WTC11 (cell line): ENCODE results near the gene ZDHHC7. TPM values are rescaled to one million over a fixed set of nuclear protein-coding genes. Genes with fewer than 3 reads are reported as not detected.
A peak's percentile ranks its signal among the peaks of the same experiment; 100 is the strongest.

Experiments used
- ATAC-seq: fragments of 200-7000 bp; cut with Tn5 transposase; 2 replicates; pipeline ENCODE4 v1.10.0; 2021; ENCODE audit warnings: mild to moderate bottlenecking, moderate library complexity
- CTCF ChIA-PET: fragments of 300-600 bp; sonication (Branson Sonifier 250); formaldehyde crosslinking; loops from one replicate; lab custom pipeline; 2021; ENCODE audit warnings: antibody characterized with exemption; lab: Charles Lee
- POLR2A ChIA-PET: fragments of 350-600 bp; sonication (Branson Sonifier 250); formaldehyde crosslinking; loops from one replicate; lab custom pipeline; 2021; ENCODE audit warnings: antibody characterized with exemption; lab: Charles Lee
- DNase-seq: peaks from one replicate; pipeline ENCODE4 v3.0.0; 2021; ENCODE audit warnings: low spot score
- H3K27ac Mint-ChIP-seq: 2 replicates; pipeline ENCODE4 v1.8.0; 2021; ENCODE audit warnings: mixed read lengths
- H3K27me3 Mint-ChIP-seq: 2 replicates; pipeline ENCODE4 v1.8.0; 2021; ENCODE audit warnings: low read depth, mild to moderate bottlenecking, moderate library complexity, mixed read lengths
- H3K36me3 Mint-ChIP-seq: 2 replicates; pipeline ENCODE4 v1.8.0; 2021; ENCODE audit warnings: mixed read lengths
- H3K4me1 Mint-ChIP-seq: 2 replicates; pipeline ENCODE4 v1.8.0; 2022; ENCODE audit warnings: mixed read lengths
- H3K4me3 Mint-ChIP-seq: 2 replicates; pipeline ENCODE4 v1.8.0; 2021; ENCODE audit warnings: mild to moderate bottlenecking, moderate library complexity, mixed read lengths
- H3K9me3 Mint-ChIP-seq: 2 replicates; pipeline ENCODE4 v1.8.0; 2021; ENCODE audit warnings: mixed read lengths
- CREM ChIP-seq: sonication (generic); formaldehyde crosslinking; IDR thresholded peaks from 2 replicates; pipeline ENCODE4 v1.8.1; 2022; ENCODE audit warnings: mild to moderate bottlenecking, missing genetic modification reagents, moderate library complexity
- FOXP1 ChIP-seq: sonication (generic); formaldehyde crosslinking; IDR thresholded peaks from 2 replicates; pipeline ENCODE4 v1.8.0; 2022; ENCODE audit warnings: missing genetic modification reagents, mild to moderate bottlenecking, moderate library complexity, borderline replicate concordance
- GRHL2 ChIP-seq: fragments of 250-450 bp; sonication (Bioruptor Pico); IDR thresholded peaks from 2 replicates; pipeline ENCODE4 v1.8.0; 2022; ENCODE audit warnings: mild to moderate bottlenecking, moderate library complexity; ENCODE audit not compliant: insufficient replicate concordance, severe bottlenecking
- HMGA2 ChIP-seq: fragments of 250-450 bp; sonication (Bioruptor Pico); IDR thresholded peaks from 2 replicates; pipeline ENCODE4 v1.4.0; 2021; ENCODE audit warnings: mild to moderate bottlenecking, moderate library complexity
- MYBL2 ChIP-seq: sonication (generic); formaldehyde crosslinking; IDR thresholded peaks from 2 replicates; pipeline ENCODE4 v1.8.1; 2023; ENCODE audit warnings: mild to moderate bottlenecking, moderate library complexity, missing genetic modification reagents
- SMAD3 ChIP-seq: sonication (generic); formaldehyde crosslinking; IDR thresholded peaks from 2 replicates; pipeline ENCODE4 v1.8.0; 2022; ENCODE audit warnings: missing genetic modification reagents, mild to moderate bottlenecking, borderline replicate concordance
- SOX15 ChIP-seq: fragments of 250-450 bp; sonication (Bioruptor Pico); IDR thresholded peaks from 2 replicates; pipeline ENCODE4 v1.9.0; 2021; ENCODE audit warnings: mild to moderate bottlenecking
- TEAD1 ChIP-seq: sonication (generic); formaldehyde crosslinking; IDR thresholded peaks from 2 replicates; pipeline ENCODE4 v1.8.0; 2022; ENCODE audit warnings: mild to moderate bottlenecking, missing genetic modification reagents
- total RNA-seq: library from RNA; stranded (reverse); gene quantifications from 3 replicates; pipeline ENCODE4 v1.2.3, GENCODE V29; 2021
- TF ChIP-seq, protein P1 (sequence below): sonication (generic); formaldehyde crosslinking; IDR thresholded peaks from 2 replicates; pipeline ENCODE4 v1.8.0; 2022; ENCODE audit warnings: missing genetic modification reagents
- TF ChIP-seq, protein P2 (sequence below): sonication (generic); formaldehyde crosslinking; IDR thresholded peaks from 2 replicates; pipeline ENCODE4 v1.8.0; 2022; ENCODE audit warnings: mild to moderate bottlenecking, missing genetic modification reagents
- TF ChIP-seq, protein P3 (sequence below): sonication (generic); formaldehyde crosslinking; IDR thresholded peaks from 2 replicates; pipeline ENCODE4 v1.8.1; 2022; ENCODE audit warnings: low read depth, missing genetic modification reagents, borderline replicate concordance
- TF ChIP-seq, protein P4 (sequence below): fragments of 250-450 bp; sonication (Bioruptor Pico); conservative IDR thresholded peaks from 2 replicates; pipeline ENCODE4 v1.9.0; 2021; ENCODE audit warnings: mild to moderate bottlenecking
- TF ChIP-seq, protein P5 (sequence below): sonication (generic); formaldehyde crosslinking; IDR thresholded peaks from 2 replicates; pipeline ENCODE4 v1.8.1; 2023; ENCODE audit warnings: mild to moderate bottlenecking, missing genetic modification reagents, moderate library complexity
- TF ChIP-seq, protein P6 (sequence below): fragments of 250-450 bp; sonication (Bioruptor Pico); IDR thresholded peaks from 2 replicates; pipeline ENCODE4 v1.9.0; 2021; ENCODE audit warnings: mild to moderate bottlenecking

The ZDHHC7 gene
- total RNA-seq, 1 experiment from 2014 or later, result 38.7 TPM

DNA sequence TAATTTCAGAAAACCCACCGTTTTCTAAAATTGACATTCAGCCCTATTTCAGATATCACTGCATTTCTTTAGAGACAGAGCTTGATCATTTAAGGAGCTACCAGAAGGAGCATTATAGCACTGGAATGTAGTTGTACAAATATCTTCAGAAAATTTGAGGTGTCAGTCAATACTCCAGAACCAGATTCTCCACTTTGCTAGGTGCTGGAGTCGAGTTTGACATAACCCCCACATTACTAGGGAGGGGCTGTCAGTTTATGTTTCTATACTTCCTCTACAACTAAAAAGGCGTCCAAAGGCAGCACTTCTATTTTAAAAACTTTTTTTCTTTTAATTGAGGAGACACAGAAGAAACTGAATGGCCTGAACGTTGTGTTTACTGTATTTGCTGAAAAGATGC, 15.4 kb upstream of the ZDHHC7 start (continued):
- TF ChIP-seq, protein P1, sequence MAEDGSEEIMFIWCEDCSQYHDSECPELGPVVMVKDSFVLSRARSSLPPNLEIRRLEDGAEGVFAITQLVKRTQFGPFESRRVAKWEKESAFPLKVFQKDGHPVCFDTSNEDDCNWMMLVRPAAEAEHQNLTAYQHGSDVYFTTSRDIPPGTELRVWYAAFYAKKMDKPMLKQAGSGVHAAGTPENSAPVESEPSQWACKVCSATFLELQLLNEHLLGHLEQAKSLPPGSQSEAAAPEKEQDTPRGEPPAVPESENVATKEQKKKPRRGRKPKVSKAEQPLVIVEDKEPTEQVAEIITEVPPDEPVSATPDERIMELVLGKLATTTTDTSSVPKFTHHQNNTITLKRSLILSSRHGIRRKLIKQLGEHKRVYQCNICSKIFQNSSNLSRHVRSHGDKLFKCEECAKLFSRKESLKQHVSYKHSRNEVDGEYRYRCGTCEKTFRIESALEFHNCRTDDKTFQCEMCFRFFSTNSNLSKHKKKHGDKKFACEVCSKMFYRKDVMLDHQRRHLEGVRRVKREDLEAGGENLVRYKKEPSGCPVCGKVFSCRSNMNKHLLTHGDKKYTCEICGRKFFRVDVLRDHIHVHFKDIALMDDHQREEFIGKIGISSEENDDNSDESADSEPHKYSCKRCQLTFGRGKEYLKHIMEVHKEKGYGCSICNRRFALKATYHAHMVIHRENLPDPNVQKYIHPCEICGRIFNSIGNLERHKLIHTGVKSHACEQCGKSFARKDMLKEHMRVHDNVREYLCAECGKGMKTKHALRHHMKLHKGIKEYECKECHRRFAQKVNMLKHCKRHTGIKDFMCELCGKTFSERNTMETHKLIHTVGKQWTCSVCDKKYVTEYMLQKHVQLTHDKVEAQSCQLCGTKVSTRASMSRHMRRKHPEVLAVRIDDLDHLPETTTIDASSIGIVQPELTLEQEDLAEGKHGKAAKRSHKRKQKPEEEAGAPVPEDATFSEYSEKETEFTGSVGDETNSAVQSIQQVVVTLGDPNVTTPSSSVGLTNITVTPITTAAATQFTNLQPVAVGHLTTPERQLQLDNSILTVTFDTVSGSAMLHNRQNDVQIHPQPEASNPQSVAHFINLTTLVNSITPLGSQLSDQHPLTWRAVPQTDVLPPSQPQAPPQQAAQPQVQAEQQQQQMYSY (CRISPR knock-in tag), result no peak
- TF ChIP-seq TEAD1 (CRISPR knock-in tag) (no peak), SOX15 (no peak), GRHL2 (CRISPR knock-in tag) (no peak), FOXP1 (CRISPR knock-in tag) (no peak)
- TF ChIP-seq, protein P2, sequence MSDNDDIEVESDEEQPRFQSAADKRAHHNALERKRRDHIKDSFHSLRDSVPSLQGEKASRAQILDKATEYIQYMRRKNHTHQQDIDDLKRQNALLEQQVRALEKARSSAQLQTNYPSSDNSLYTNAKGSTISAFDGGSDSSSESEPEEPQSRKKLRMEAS (CRISPR knock-in tag), result no peak
- TF ChIP-seq, protein P3, sequence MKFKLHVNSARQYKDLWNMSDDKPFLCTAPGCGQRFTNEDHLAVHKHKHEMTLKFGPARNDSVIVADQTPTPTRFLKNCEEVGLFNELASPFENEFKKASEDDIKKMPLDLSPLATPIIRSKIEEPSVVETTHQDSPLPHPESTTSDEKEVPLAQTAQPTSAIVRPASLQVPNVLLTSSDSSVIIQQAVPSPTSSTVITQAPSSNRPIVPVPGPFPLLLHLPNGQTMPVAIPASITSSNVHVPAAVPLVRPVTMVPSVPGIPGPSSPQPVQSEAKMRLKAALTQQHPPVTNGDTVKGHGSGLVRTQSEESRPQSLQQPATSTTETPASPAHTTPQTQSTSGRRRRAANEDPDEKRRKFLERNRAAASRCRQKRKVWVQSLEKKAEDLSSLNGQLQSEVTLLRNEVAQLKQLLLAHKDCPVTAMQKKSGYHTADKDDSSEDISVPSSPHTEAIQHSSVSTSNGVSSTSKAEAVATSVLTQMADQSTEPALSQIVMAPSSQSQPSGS (CRISPR knock-in tag), result no peak
- TF ChIP-seq, all 79 proteins: peak for 0

DNA sequence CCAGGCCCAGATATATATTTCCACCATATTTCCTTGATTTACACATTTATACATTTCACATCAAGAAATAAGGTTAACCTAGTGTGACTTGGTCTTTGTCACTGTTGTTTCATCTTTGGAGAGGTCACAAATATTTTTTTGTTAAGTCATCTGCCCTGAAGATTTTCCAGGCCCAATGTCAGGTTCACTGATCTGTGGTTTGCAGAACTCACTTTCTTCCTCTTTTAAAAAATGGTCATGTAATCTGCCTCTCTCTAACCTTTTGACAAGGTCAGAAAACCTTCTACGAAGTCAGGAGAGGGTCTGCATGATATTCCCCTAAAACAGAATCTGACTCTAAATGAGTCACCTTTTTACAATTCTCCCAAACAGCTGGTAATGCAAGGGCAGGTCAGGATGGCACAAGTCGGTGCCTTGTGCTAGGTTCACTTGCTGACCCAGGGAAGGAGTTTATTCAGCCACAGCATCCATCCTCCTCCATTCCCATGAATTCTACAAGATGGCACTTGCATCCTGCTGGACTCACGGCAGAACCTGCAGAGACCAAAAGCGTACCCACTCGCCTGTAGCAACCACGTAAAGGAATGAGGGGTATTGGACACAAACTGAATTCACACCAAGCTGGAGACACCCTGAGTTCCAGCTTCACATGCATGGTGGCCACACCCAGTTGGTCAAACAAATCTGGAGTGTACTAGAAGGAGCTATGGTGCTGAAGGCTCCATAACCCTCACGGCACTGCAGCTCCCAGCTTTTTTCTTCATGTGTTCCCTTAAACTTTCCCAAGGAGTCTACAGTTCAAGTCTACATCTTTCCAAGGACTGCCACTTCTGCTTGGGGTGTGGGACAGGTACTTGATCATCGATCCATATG, 14.7 kb upstream of the ZDHHC7 start:
- ChIA-PET CTCF (interaction anchor here (3.0 kb wide), 1 partner anchor 31 kb away, joined by 26 read pairs; no protein-coding TSS in a partner anchor), POLR2A (interaction anchor here (0.6 kb wide), 1 partner anchor 58 kb away, joined by 3 read pairs; no protein-coding TSS in a partner anchor)
- DNase-seq (no peak), ATAC-seq (no peak)
- peaks cover 21% of the 10 kb centered on the region for H3K4me1 Mint-ChIP-seq
- H3K36me3 Mint-ChIP-seq, result no peaks in the 10 kb centered on the region
- TF ChIP-seq CREM, result no peak
- H3K27ac Mint-ChIP-seq, result no peak overlapping the region
- no peaks in the 10 kb centered on the region for H3K9me3 Mint-ChIP-seq
- peaks cover 38% of the 10 kb centered on the region for H3K27me3 Mint-ChIP-seq
- H3K4me3 Mint-ChIP-seq, result peak overlapping the region; percentile 78

DNA sequence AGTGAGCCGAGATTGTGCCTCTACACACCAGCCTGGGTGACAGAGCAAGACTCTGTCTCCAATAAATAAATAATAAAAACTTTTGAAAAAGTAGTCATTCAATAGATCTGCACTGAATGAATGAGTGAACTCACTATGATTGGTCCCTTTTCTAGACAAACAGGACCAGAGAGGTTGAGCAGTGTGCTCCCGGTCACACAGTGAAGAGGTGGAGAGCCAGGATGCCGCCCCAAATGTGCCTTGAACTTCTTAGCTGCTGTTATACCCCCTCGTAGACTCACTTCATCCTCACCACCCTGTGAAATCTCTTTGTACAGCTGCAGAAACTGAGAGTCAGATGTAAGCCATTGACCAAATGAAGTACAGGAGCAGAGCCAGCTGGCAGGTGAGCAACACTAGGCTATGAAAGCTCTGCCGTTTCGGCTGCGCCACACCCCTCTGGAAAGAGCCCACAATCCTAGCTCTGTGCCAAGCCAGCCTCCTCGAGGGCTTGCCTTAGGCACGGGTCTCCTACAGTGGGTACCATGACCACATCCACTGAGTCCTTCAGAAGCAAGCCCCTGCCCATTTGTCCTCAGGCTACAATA, 8.4 kb upstream of the ZDHHC7 start:
- H3K36me3 Mint-ChIP-seq, result no peaks in the 10 kb centered on the region
- peaks cover 8% of the 10 kb centered on the region for H3K27me3 Mint-ChIP-seq
- no peaks in the 10 kb centered on the region for H3K9me3 Mint-ChIP-seq
- CTCF ChIA-PET, result interaction anchor here (1.4 kb wide), 1 partner anchor 9 kb away, joined by 5 read pairs; the partner anchor contains the start of gene ZDHHC7
- DNase-seq (no peak), ATAC-seq (no peak)
- POLR2A ChIA-PET, result no interaction called here
- H3K4me3 Mint-ChIP-seq, result no peak overlapping the region
- TF ChIP-seq, protein P4, sequence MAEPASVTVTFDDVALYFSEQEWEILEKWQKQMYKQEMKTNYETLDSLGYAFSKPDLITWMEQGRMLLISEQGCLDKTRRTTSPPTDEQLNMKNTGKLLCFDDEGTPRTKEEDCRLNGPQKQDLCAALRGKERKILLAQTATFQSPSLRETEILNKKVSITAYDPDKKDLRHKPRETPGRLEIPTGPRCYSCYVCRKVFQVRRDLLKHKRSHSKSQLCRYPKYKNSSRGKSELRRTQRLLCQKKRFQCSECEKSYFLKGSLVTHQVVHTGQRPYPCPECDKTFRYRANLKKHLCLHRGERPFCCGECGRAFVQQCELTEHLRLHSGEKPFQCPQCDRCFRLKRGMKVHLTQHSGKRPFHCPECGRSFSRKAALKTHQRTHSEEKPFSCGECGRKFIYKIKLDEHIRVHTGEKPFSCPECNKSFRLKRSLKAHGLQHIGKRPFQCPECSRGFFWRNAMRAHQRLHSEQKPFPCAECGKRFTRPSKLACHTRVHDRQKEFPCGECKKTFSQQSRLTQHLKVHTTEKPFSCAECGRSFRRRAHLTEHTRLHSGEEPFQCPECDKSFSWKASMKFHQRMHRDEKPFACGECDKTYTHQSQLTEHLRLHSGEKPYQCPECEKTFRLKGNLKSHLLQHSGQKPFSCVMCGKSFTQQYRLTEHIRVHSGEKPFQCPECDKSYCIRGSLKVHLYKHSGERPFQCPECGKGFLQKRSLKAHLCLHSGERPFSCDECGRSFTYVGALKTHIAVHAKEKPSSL (CRISPR knock-in tag), result no peak
- no peak for TF ChIP-seq MYBL2 (CRISPR knock-in tag)
- TF ChIP-seq, protein P5, sequence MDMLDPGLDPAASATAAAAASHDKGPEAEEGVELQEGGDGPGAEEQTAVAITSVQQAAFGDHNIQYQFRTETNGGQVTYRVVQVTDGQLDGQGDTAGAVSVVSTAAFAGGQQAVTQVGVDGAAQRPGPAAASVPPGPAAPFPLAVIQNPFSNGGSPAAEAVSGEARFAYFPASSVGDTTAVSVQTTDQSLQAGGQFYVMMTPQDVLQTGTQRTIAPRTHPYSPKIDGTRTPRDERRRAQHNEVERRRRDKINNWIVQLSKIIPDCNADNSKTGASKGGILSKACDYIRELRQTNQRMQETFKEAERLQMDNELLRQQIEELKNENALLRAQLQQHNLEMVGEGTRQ (CRISPR knock-in tag), result no peak
- TF ChIP-seq SMAD3 (CRISPR knock-in tag), result no peak
- TF ChIP-seq, protein P6, sequence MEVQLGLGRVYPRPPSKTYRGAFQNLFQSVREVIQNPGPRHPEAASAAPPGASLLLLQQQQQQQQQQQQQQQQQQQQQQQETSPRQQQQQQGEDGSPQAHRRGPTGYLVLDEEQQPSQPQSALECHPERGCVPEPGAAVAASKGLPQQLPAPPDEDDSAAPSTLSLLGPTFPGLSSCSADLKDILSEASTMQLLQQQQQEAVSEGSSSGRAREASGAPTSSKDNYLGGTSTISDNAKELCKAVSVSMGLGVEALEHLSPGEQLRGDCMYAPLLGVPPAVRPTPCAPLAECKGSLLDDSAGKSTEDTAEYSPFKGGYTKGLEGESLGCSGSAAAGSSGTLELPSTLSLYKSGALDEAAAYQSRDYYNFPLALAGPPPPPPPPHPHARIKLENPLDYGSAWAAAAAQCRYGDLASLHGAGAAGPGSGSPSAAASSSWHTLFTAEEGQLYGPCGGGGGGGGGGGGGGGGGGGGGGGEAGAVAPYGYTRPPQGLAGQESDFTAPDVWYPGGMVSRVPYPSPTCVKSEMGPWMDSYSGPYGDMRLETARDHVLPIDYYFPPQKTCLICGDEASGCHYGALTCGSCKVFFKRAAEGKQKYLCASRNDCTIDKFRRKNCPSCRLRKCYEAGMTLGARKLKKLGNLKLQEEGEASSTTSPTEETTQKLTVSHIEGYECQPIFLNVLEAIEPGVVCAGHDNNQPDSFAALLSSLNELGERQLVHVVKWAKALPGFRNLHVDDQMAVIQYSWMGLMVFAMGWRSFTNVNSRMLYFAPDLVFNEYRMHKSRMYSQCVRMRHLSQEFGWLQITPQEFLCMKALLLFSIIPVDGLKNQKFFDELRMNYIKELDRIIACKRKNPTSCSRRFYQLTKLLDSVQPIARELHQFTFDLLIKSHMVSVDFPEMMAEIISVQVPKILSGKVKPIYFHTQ (CRISPR knock-in tag), result no peak
- TF ChIP-seq HMGA2 (CRISPR knock-in tag), result no peak
- H3K4me1 Mint-ChIP-seq, result no peaks in the 10 kb centered on the region
- H3K27ac Mint-ChIP-seq, result no peak overlapping the region
